HG03108 (cell line): ENCODE data around the gene LSM4.

Source experiments
- ATAC-seq: cut with Tn5 transposase; IDR thresholded peaks from one replicate; pipeline ENCODE4 v1.9.1; 2021; ENCODE audit warnings: moderate library complexity; ENCODE audit not compliant: unreplicated experiment

LSM4 gene

DNA sequence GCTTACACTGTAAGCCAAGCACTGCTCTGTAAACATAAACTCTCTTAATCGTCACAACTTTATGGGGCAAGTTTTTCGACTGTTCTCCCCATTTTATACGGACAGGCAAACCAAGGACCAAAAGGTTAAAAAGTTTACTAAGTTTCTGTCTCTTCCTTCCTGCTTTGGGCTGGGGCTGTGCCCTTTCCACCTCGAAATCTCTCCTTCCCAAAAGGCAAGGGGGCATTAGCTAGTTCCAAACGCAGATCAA lies 43.7 kb downstream of the LSM4 start:
- no peak for ATAC-seq

GRCh38 chr19:18278521-18279265 lies 44.2 kb downstream of the LSM4 start:
- ATAC-seq: no peak

DNA sequence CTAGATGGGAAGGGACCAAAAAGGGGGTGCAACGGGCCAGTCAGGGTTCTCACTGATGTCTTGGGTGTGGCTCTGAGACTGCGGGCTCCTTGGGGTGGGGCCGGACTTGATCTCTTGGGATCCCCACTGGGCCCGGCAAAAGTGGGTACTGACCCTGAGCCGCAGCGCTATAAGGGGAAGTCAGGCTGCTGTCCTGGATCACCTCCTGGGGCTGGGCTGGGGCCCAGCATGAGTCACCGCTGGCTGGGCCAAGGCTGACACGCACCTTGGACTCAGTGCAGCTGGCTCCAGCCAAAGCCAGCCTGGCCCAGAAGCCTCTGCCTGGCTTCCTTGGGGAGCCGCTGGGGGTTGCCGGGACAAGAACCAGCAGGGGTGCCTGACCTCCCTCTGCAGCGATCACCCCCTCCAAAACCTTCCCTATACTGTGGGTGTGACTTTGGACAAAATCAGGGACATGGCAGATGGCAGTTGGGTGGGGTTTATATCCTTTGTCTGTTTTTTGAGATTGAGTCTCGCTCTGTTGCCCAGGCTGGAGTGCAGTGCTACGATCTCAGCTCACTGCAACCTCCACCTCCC lies 48.0 kb downstream of the LSM4 start:
- no peak for ATAC-seq

- no peak for ATAC-seq
Measured at GRCh38 chr19:18274219-18274780, 48.6 kb downstream of the LSM4 start, which contains the start of gene IQCN. IQCN (minus strand) TSS chr19:18274452; CDS start chr19:18269478, 4,974 bp downstream.

DNA sequence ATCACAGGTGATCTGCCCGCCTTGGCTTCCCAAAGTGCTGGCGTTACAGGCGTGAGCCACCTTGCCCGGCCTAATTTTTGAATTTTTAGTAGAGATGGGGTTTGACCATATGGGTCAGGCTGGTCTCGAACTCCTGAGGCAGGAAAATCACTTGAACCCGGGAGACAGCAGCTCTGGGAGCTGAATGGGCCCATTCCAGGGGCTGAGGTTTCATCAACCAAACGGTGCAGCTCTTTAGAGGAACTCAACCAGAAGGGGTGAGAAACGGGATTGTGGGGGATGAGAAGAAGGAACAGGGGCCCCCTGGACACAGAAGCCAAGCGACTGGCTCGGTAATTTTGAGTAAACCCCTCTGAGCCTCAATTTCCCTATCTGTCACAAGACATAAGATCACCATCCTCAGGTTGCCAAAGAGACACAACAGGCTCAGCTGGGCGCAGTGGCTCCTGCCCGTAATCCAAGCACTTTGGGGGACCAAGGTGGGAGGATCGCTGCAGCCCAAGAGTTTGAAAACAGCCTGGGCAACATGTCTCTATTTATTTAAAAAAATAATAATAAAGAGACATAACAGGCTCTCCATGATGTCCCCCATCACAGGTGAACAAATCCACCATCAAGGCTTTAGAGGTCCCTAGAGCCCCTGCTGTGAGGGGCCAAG lies 49.2 kb downstream of the LSM4 start:
- no peak for ATAC-seq

- ATAC-seq: no peak
Measured at GRCh38 chr19:18271433-18271841, 51.4 kb downstream of the LSM4 start.

GRCh38 chr19:18270326-18270725 lies 52.5 kb downstream of the LSM4 start:
- ATAC-seq: no peak

DNA sequence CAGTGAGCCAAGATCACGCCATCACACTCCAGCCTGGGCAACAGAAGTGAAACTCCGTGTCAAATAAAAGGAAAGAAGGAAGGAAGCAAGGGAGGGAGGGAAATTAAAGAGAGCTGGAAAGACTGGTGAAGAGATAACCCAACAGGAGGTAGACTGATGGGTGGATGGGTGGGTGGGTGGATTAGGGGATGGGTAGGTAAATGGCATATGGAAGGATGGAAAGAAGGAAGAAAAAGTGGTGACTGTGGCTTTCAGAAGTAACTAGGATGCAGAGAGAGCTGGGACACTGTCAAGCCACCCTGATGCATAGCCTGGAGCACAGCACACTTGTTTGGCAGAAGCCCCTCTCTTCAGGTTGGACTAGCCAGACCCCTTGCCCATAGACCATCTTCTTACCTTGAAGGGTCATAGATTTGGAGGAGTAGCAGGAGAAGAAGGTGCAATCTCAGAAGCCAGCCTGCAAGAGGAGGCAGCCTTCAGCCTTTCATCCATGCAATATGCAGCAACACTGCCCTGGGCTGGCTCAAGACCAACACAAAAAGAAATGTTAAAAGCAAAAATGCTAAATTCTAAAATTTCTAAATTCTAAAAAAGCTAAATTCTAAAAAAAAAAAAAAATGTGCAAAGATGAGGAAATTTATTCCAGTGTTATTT lies 53.7 kb downstream of the LSM4 start:
- no peak for ATAC-seq

GRCh38 chr19:18266771-18267686 lies 55.8 kb downstream of the LSM4 start:
- no peak for ATAC-seq

- ATAC-seq: no peak
Measured at GRCh38 chr19:18265582-18265981, 57.3 kb downstream of the LSM4 start.

DNA sequence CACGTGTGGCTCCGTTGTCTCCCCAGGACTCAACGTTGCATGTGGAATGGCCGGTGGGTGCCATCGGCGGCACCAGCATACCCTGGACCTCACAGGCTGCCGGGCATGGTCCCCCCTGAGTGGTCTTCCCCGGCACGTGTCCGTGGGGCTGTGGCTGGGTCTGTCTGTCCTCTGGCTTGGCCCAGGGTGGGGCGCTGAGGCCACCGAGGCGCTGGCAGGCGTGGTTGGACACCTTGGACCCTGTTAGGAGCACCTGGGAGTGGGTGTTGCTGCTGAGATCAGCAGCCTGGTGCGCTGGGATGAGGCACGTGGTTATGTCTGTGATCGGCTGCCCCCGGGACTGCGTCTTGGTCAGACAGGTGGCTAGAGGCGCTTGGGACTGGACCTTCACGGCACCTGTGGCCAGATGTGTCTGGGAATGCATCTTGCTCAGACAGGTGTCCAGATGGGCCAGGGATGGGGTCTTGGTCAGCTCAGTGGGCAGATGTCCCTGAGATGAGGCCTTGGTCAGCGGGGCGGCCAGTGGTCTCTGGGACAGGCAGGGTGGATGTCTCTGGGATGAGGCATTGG lies 57.8 kb downstream of the LSM4 start:
- ATAC-seq: no peak

DNA sequence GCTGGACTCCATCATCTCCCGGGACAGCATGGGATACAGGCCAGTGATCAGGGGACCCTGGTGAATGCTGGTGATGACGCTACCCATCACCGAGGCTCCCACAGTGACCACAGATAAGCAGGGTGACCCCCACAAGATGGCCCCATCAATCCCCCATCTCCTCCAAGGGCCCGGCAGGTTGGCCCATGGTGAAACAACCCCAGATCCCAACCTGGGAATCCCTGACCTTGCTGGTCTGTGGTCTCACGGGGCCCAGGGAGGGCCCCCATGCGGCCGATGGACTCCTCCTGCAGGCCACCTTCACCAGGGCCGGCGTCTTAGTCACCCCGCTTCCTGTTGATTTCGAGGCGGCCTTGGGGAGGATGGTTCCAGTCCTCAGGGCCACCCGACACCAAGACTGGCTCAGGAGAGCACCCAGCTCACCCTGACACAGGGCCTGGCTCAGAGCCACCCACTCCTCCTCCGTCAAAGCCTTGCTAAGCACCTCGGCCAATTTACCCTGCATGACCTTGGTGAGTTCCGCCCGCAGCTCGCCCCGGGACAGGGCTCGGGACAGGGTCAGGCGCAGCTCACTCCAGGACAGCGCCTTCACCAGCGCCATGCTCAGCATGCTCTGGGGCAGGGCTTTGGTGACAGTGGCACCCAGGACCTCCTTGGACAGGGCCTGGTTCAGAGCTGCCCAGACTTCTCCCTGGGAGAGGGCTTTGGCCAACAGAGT lies 58.6 kb downstream of the LSM4 start:
- no peak for ATAC-seq

- no peak for ATAC-seq
Measured at GRCh38 chr19:18263324-18264136, 59.3 kb downstream of the LSM4 start.

DNA sequence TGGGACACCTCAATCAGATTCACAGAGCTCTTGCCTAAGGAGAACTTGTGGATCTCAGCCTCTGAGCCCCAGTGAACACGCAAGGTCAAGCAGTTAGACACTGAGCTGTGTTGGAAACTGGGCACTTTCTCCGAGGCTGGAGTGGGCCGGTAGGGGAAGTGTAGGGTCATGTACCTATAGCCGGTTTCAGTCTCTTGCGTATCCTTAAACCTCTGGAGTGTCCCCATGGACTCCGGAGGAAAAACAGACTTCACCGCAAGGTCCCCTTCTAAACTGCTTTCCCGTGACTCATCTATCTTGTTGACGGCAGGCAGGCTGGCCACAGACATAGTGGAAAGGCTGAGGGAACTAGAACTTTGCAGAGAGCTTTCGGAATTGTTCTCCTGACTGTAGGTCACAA lies 60.0 kb downstream of the LSM4 start:
- no peak for ATAC-seq

DNA sequence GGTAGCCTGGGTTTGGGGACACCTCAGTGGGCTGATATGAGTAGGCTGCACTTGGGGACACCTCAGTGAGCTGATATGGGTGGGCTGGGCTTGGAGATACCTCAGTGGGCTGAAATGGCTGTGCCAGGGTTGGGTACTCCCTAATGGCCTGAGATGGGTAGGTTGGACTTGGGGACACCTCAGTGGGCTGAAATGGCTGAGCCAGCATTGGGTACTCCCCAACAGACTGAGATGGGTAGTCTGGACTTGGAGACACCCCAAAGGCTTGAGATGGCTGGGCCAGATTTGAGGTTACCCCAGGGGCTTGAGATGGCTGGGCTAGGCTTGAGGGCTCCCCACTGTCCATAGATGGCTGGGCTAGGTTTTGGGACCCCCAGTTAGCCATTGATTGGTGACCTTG lies 60.7 kb downstream of the LSM4 start:
- ATAC-seq: no peak

DNA sequence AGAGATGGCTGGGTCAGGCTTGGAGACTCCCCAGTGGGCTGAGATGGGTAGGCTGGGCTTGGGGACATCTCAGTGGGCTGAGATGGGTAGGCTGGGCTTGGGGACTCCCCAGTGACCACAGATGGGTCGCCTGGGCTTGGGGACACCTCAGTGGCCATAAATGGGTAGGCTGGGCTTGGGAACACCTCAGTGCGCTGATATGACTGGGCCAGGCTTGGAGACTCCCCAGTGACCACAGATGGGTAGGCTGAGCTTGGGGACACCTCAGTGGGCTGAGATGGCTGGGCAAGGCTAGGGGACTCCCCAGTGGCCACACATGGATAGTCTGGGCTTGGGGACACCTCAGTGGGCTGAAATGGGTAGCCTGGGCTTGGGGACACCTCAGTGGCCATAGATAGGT lies 61.4 kb downstream of the LSM4 start:
- ATAC-seq: no peak

DNA sequence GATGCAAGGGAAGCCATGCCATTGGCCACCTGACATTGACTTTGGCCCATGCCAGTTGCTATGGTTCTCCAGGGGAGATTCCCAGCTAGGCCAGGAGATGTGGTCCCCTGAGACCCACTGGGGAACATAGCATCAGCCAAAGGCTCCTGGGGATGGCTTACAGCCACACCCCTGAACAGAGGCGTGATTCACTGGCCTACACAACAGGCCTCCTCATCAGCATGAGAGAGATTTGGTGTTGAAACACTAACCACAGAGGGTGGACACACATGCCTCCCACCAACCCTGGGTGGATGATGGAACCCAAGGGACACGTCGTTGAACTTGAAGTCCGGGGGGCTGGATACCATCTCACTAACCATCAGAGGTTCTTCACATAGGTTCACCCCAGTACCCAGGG lies 63.0 kb downstream of the LSM4 start:
- no peak for ATAC-seq

DNA sequence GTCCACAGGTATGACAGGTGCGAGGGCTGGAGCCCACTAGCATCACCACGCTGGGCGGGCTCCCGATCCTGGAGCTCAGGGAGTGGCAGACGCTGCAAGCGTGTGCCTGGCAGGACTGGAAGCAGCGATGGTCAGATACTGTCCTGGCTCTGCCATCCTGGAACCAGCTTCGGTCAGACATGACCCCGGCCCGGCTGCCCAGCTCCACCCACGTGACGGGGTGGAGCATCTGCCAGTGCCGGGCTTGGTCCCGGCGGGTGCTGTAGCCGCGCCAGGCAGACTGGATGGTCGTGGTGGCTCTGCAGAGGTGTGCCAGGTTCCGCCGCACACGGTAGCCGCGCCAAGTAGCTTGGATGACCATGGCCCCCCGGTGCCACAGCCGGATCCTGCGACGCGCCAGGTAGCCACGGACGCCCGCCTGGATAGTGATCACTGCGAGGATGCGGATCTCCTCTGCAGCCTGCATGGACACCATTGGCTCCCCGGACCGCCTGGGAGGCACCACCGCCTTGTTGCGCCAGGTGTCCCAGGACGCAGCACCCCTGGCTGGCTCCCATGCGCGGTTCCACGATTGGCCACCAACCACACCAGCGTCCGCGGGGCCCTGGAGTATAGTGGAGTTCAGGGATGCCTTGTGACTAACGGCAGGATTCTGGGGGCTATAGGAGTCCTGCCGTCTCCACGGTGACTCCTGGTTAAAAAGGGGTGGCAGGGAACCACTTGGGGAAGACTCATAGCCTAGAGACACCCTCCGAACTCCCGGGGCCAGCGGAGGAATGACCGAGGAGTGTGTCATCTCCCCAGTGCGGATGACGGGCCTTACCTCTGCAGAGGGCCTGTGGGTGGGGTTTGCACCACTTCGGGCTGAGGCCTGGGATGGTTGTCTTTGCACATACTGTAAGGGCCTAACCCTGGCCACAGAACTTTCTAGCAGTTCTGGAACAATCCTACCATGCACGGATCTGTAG lies 65.1 kb downstream of the LSM4 start:
- ATAC-seq: no peak
